ENCODE measurements around the gene LRRC71.

DNA sequence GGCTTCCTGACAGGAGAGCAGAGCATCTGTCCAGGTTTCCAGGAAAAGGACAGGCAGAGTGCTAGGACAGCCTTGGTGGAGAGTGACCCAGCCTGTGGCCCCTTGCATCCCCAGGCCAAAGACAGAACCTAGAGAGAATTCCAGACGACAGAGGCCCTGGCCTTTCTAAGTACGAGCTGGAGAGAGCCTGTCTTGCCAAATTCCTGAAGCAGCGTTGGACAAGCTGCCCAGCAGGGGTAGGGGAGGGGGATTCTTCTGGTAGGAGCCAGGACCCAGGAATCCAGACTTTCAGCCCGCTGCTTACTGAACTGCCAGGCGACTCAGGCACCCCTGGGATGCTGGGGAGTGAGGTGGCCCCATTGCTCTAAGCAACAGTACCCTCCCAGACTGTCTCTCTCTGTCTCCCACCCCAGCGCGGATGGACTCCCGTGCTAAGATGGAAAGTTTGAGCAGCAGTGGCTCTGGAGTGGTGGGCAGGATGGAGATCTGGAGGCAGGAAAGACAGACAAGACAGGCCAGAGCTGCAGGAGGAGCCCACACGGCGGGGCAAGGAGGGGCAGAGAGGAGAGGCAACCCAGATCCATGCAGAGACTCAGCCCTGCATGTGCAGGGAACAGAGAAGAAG, 35.8 kb upstream of the LRRC71 start:
- TF ChIP-seq, protein P1, sequence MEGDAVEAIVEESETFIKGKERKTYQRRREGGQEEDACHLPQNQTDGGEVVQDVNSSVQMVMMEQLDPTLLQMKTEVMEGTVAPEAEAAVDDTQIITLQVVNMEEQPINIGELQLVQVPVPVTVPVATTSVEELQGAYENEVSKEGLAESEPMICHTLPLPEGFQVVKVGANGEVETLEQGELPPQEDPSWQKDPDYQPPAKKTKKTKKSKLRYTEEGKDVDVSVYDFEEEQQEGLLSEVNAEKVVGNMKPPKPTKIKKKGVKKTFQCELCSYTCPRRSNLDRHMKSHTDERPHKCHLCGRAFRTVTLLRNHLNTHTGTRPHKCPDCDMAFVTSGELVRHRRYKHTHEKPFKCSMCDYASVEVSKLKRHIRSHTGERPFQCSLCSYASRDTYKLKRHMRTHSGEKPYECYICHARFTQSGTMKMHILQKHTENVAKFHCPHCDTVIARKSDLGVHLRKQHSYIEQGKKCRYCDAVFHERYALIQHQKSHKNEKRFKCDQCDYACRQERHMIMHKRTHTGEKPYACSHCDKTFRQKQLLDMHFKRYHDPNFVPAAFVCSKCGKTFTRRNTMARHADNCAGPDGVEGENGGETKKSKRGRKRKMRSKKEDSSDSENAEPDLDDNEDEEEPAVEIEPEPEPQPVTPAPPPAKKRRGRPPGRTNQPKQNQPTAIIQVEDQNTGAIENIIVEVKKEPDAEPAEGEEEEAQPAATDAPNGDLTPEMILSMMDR (IDR thresholded peaks at IDR 0.05 in 8 of 11, conservative IDR thresholded peaks at IDR 0.05 in 3 of 11): no peak
- TF ChIP-seq POLR2A (IDR thresholded peaks at IDR 0.05): no peak

All from spleen (tissue), 7 donors.